Skeletal muscle tissue (tissue), 4 donors: ENCODE measurements around the gene MSI2. TPM values are rescaled to one million over a fixed set of nuclear protein-coding genes. Genes with fewer than 3 reads are reported as not detected.

Experiments
- H3K27ac ChIP-seq: one replicate; pipeline ENCODE4 v1.7.0; 2013; ENCODE audit warnings: mild to moderate bottlenecking, low read depth, low read length, inconsistent platforms
- H3K27me3 ChIP-seq, 3 donors: one replicate each; pipeline ENCODE4 v1.7.0; 2013; ENCODE audit warnings: low read length in 3 of 3; ENCODE audit not compliant: control insufficient read depth in 3 of 3, insufficient read depth in 3 of 3
- H3K36me3 ChIP-seq, 3 donors: one replicate each; pipeline ENCODE4 v1.7.0; 2013; ENCODE audit warnings: low read length in 3 of 3; ENCODE audit not compliant: control insufficient read depth in 3 of 3, insufficient read depth in 3 of 3
- H3K4me1 ChIP-seq, 3 donors: one replicate each; pipeline ENCODE4 v1.7.0; 2013; ENCODE audit warnings: low read length in 3 of 3, mild to moderate bottlenecking in 3 of 3; ENCODE audit not compliant: control insufficient read depth in 3 of 3, insufficient read depth in 3 of 3
- H3K4me3 ChIP-seq, 3 donors: one replicate each; pipeline ENCODE4 v1.7.0; 2013; ENCODE audit warnings: low read length in 3 of 3
- H3K9ac ChIP-seq, 3 donors: one replicate each; pipeline ENCODE4 v1.7.0; 2013; ENCODE audit warnings: low read length in 3 of 3, mild to moderate bottlenecking in 3 of 3, moderate library complexity in 2 of 3, low read depth in 1 of 3
- H3K9me3 ChIP-seq, 3 donors: one replicate each; pipeline ENCODE4 v1.7.0; 2013; ENCODE audit warnings: low read length in 3 of 3; ENCODE audit not compliant: control insufficient read depth in 3 of 3
- total RNA-seq: library from RNA; depleted of rRNA; stranded (reverse); fragments of >200 nt; gene quantifications from one replicate; pipeline ENCODE4 v1.2.3, GENCODE V29; 2014
- donor health status: Osteomylitis.

Gene MSI2
- total RNA-seq, 1 donor from 2014 or later: 20.4 TPM

- no peaks in the 10 kb centered on the region for H3K27me3 ChIP-seq
- H3K4me3 ChIP-seq: no peak overlapping the region
- no peaks in the 10 kb centered on the region for H3K36me3 ChIP-seq
- peak overlapping the region; percentile 84 for H3K27ac ChIP-seq
- no peaks in the 10 kb centered on the region for H3K9me3 ChIP-seq
- H3K4me1 ChIP-seq: peaks cover 26 to 40% (median 33%) of the 10 kb centered on the region in 3 donors
- no peak overlapping the region for H3K9ac ChIP-seq
These were observed 75.1 kb downstream of the MSI2 start for GRCh38 chr17:57331423-57331822.

- no peak overlapping the region for H3K27ac ChIP-seq
- H3K4me3 ChIP-seq: no peak overlapping the region
- H3K4me1 ChIP-seq: peaks cover 22 to 32% (median 30%) of the 10 kb centered on the region in 3 donors
These were observed 76.2 kb downstream of the MSI2 start for GRCh38 chr17:57332501-57332900.

GRCh38 chr17:57335195-57335792 is 79.0 kb downstream of the MSI2 start:
- H3K4me1 ChIP-seq: peaks cover 16 to 34% (median 33%) of the 10 kb centered on the region in 3 donors
- no peaks in the 10 kb centered on the region for H3K36me3 ChIP-seq
- no peak overlapping the region for H3K27ac ChIP-seq
- no peaks in the 10 kb centered on the region for H3K27me3 ChIP-seq
- H3K4me3 ChIP-seq: no peak overlapping the region
- H3K9me3 ChIP-seq: no peaks in the 10 kb centered on the region
- no peak overlapping the region for H3K9ac ChIP-seq

More at GRCh38 chr17:57332501-57332900, 76.2 kb downstream of the MSI2 start:
- Histone ChIP-seq H3K36me3 (no peaks in the 10 kb centered on the region), H3K9ac (no peak overlapping the region), H3K27me3 (no peaks in the 10 kb centered on the region), H3K9me3 (no peaks in the 10 kb centered on the region)

- Histone ChIP-seq H3K36me3 (no peaks in the 10 kb centered on the region), H3K4me1 (peaks cover 12 to 42% (median 27%) of the 10 kb centered on the region in 3 donors), H3K4me3 (no peak overlapping the region), H3K27me3 (no peaks in the 10 kb centered on the region), H3K9me3 (no peaks in the 10 kb centered on the region), H3K9ac (peak overlapping the region in 2 of 3 donors; percentile 11 to 40), H3K27ac (no peak overlapping the region)
These were observed 81.1 kb downstream of the MSI2 start for GRCh38 chr17:57337390-57337789.

- H3K9me3 ChIP-seq: no peaks in the 10 kb centered on the region
- H3K4me1 ChIP-seq: peaks cover 14 to 48% (median 30%) of the 10 kb centered on the region in 3 donors
- no peaks in the 10 kb centered on the region for H3K36me3 ChIP-seq
- no peak overlapping the region for H3K27ac ChIP-seq
- no peaks in the 10 kb centered on the region for H3K27me3 ChIP-seq
- peak overlapping the region in 1 of 3 donors; percentile 10 for H3K9ac ChIP-seq
- H3K4me3 ChIP-seq: no peak overlapping the region
These were observed 82.1 kb downstream of the MSI2 start for GRCh38 chr17:57338257-57338914.

GRCh38 chr17:57340160-57340981 is 84.0 kb downstream of the MSI2 start:
- H3K4me1 ChIP-seq: peaks cover 20 to 60% (median 39%) of the 10 kb centered on the region in 3 donors
- H3K9me3 ChIP-seq: no peaks in the 10 kb centered on the region

GRCh38 chr17:57341611-57342540 is 85.6 kb downstream of the MSI2 start:
- H3K9me3 ChIP-seq: no peaks in the 10 kb centered on the region
- no peak overlapping the region for H3K27ac ChIP-seq
- no peaks in the 10 kb centered on the region for H3K36me3 ChIP-seq
- no peak overlapping the region for H3K9ac ChIP-seq
- H3K4me3 ChIP-seq: no peak overlapping the region
- peaks cover 20 to 59% (median 39%) of the 10 kb centered on the region in 3 donors for H3K4me1 ChIP-seq
- H3K27me3 ChIP-seq: no peaks in the 10 kb centered on the region

More at GRCh38 chr17:57340160-57340981, 84.0 kb downstream of the MSI2 start:
- Histone ChIP-seq H3K4me3 (no peak overlapping the region), H3K27ac (no peak overlapping the region), H3K36me3 (no peaks in the 10 kb centered on the region), H3K9ac (no peak overlapping the region), H3K27me3 (no peaks in the 10 kb centered on the region)

GRCh38 chr17:57342963-57343589 is 86.8 kb downstream of the MSI2 start:
- Histone ChIP-seq H3K4me3 (no peak overlapping the region), H3K27me3 (no peaks in the 10 kb centered on the region), H3K9me3 (no peaks in the 10 kb centered on the region), H3K9ac (no peak overlapping the region), H3K27ac (no peak overlapping the region), H3K4me1 (peaks cover 15 to 55% (median 36%) of the 10 kb centered on the region in 3 donors), H3K36me3 (peaks cover 4 to 7% (median 5%) of the 10 kb centered on the region in 3 donors)

GRCh38 chr17:57343717-57344116 is 87.4 kb downstream of the MSI2 start:
- Histone ChIP-seq H3K4me3 (no peak overlapping the region), H3K4me1 (peaks cover 15 to 57% (median 32%) of the 10 kb centered on the region in 3 donors), H3K9me3 (no peaks in the 10 kb centered on the region), H3K9ac (no peak overlapping the region), H3K27me3 (no peaks in the 10 kb centered on the region), H3K27ac (no peak overlapping the region), H3K36me3 (peaks cover 6 to 9% (median 7%) of the 10 kb centered on the region in 3 donors)
